Measurements from ENCODE around the gene CTDNEP1.

CTDNEP1 gene

DNA sequence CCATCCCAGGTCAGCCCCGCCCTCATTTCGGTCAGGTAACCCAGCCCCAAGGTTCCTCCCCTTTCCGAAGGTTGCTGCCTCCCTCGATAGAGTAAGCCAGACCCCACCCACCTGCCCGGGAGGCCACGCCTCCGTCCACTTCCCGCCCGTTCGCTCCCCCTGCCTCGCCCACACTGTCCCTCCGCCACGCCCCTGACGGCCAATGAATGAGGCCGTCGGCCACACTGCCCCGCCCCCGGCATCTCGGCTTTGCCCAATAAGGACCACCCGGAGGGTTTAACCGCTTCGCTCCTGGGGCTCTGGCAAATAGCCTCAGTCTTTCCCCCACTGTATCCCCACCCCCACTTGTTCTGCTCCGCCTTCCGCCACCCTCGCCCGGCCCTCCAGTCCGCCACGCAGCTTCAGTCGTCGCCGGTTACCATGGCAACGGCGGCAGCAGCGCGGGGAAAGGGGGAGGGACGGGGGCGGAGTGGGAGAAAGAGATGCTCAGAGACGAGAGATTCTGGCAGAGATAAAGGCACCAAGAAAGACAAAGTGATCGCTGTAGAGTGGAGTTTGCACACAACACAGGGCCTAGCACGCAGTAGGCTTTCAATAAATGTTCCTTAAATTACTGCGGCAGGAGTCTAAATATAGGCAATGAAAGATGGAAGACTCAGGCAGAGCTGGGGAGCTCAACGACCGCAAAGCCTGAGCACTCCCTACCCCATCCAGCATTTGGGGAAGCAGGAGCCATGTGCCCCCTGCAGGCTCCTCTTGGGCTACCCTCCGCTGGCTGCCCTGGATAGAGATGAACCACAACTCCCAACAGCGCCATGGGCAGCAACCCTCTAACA lies 37.0 kb downstream of the CTDNEP1 start:
- peak; percentile 96 to 98 (median 97) for DNase-seq

DNA sequence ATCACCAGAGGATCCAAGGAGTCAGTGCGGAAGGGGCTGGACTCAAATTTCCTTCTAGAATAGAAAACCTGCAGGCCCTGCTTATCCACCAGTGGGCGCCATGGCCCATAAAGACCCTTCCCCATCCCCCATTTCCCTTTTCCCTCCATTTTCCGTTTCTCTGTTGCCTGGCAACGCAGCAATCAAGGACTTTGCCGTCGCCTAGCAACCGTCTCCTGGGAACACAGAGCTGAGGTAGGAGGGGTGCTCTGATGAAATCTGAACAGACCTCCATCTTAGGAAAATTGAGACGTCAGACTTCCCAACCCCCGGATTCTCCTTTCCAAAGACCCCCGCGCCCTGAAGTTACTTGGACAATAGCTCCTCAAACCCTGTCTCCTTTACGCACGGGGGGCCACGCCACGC lies 37.6 kb downstream of the CTDNEP1 start:
- peak in 1 of 4 experiments; percentile 45 for DNase-seq

DNA sequence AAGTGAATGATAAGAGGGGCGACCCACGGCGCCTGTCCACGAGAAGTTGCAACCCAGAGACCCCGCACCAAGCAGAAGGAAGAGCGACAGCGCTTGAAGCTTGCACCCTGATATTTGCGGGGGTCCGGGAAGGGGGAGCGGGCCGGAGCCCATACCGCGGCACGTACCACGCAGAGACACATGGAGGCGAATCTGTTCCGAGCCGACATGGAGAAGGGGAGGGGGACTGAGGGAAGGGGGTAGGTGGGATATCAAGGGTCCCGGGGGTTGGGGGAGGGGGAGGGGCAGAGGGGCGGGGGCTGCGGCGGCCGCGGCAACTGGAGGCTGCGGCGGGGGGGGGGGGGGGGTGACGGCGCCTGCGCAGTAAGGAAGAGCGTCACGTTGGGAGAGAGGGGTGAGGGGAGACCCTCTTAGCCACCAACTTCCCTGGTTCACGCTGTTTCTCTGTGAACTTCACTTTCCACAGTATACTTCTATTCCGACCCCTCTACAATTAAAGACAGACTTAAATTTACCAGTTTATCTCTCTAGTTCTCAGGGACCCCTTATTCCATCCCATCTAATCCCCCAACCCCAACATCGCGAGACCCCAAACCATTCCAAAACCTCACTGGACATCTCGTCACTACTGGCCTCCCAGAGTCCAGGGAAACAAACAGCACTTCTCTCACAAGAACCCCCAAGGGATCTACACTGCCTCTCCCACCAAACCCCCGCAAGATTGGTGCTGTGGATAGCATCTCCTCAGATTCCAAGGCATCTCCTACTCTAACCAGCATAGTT lies 39.9 kb downstream of the CTDNEP1 start:
- DNase-seq, result no peak

DNA sequence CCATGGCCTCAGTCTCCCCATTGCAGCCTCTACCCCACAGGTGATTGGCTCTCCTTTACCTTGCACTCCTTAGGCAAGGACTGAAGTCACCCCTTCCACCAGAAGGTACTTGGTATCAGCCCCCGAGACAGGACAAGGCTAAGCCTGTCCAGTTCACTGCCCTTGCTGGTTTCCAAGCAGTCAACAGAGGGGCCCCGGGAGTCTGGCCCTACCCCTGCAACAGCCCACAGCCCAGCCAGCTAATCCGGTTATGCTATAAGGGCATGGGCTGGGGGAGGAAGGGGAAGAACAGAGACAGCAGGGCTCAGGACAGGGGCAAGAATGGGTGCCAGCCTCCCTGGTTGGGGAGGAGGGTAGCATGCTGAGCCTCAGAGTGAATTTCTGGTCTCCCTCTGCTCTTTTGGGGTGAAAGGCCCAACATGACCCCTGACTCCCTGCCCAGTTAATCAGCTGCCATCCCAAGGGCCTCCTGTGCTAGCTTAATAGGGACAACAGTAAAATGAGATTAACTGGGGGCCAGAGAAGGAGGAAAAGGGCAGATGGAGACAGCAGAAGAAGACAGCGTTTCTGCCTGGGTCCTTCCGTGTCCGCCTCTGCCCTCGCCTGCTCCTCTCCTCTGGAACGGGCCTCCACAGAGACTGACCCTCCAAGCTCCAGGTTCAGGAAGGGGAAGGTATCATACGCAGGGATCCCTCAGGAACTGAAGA lies 42.6 kb downstream of the CTDNEP1 start:
- DNase-seq, result no peak

DNA sequence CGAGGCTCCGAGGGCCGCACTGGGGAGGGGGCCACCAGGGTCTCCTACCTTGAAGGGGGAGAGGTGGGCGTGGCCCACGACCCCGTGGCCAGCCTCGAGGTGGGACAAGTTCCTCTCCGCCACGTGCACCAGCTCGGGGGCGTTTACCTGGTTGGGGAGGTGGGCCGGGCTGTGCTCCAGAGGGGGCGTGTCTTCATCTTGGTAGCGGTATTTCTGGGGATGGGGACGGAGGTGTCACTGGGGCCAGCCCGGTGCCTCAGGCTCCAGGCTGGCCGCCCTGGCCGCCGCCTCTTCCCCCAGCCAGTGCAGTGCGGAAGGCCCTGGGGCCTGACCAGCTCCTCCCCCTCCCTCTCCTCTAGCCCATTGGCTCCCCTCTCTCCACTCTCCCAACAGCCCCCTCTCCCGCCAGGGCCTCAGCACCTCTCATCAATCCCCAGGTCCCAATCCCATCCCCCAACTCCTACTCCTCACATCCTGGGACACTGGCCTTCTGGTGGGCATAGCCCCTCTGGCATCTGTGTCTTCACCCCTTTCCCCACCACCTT lies 43.4 kb downstream of the CTDNEP1 start:
- no peak for DNase-seq

DNA sequence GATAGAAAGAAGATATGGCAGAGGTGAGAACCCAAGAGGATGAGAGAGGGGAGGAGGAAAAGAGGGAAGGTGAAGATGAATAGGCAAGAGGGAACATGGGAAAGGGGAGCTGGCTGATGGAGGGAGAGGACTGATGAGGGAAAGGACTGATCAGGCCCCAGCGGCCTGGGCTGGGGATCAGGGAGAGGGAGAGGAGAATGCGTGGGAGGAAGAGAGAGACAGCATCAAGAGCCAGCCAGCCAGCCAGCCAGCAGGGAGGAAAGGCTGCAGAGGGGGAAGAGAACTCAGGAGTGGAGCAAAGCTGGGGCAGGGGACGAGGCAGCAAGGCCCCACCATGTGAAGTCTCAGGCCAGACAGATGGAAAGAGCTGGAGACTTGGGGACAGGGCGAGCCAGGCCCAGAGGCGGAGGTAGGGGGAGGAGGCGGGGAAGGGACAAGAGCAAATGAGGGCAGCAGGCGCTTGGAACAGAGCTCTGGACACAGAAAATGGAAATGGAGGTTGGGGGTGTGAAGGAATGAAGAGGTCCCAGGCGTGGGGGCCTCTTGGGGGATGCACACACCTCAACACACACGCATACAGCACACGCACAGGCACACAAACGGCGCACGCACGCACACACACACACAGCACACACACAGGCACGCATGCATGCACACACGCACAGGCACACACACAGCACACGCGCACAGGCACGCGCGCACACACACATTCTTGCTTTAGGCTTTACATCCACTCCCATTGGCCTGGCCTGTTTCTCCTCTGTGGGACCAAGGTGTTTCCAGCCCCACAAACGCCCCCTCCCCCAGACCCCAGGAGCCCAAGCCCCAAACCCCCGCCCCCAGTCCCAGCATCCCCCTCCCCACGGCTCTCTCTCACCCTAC lies 44.2 kb downstream of the CTDNEP1 start:
- DNase-seq, result no peak

DNA sequence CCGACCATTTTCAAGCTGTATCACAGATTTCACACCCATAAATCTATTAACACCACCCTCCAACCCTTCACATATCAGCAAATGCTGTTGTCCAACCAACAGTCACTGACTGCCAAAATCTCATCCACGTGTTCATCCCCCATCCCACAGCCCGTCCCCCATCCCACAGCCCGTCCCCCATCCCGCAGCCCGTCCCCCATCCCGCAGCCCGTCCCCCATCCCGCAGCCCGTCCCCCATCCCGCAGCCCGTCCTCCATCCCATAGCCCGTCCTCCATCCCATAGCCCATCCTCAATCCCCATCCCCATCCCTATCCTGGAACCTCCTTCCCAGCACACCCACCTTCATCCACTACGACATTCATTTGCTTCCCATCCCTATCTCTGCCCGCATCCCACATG lies 46.0 kb downstream of the CTDNEP1 start:
- DNase-seq, result no peak

DNA sequence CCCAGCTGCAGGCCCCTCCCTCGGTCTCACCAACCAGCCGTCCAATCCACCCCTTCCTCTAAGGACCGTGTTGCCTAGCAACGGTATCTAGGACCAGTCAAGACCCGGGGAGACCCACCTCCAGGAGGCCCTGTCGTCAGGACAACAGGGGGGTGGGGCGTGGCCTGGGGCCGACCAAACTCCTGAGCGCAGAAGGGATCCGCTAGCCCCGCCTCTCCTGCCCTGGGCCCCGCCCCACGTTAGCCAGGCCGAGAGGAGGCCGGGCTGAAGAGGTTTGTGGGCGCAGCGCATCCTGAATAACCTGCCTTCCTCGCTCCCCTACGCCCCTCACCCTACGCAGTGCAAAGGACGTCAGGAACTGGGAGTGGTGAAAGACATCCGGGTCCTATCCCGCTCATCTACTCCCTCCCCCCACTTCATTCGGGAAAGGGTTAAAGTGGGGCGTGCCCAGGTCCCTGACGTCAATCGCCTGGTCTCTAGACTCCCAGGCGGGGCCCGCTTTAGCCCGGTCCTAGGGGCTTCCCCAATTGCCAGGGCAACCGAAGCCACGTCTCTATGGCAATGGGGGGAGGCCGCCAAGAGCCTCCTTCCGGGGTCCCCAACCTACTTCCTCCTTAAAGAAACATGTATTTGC lies 46.6 kb downstream of the CTDNEP1 start:
- DNase-seq, result peak; percentile 76 to 91 (median 88)

DNA sequence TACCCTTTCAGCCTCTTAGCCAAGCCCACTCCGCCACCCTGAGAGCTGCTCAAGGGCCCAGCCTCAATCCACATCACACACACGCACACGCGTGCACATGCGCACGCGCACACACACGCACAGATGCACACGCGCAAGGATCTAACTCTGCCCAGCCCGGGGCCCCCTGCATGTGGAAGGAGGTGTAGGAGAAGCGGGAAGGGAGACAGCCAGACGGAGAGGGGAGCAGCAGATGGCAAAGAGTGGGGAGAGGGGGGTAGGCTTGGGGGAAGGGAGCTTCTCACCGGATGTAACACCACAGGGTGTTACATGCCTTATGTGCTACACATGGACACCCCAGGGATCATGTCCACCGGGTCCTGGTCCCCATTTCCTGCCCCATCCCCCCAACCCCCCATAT lies 47.2 kb downstream of the CTDNEP1 start:
- no peak for DNase-seq

DNA sequence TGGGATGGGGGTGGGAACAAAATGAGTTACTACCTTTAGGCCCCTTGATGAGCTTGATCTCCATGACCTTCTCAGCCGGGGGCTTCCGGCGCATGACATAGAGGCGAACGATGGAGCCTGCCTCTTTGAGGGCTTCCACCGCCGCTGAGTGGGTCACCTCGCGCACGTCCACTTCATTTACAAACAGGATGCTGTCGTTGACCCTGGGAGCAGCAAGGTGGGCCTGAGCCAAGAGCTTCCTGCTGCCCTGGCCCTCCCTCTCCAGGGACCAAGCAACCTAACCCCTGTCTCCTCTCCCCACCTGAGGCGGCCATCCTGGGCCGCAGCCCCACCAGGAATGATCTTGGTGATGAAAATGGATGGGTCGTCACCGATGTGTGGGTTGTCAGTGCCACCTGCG lies 48.1 kb downstream of the CTDNEP1 start:
- DNase-seq, result no peak

DNA sequence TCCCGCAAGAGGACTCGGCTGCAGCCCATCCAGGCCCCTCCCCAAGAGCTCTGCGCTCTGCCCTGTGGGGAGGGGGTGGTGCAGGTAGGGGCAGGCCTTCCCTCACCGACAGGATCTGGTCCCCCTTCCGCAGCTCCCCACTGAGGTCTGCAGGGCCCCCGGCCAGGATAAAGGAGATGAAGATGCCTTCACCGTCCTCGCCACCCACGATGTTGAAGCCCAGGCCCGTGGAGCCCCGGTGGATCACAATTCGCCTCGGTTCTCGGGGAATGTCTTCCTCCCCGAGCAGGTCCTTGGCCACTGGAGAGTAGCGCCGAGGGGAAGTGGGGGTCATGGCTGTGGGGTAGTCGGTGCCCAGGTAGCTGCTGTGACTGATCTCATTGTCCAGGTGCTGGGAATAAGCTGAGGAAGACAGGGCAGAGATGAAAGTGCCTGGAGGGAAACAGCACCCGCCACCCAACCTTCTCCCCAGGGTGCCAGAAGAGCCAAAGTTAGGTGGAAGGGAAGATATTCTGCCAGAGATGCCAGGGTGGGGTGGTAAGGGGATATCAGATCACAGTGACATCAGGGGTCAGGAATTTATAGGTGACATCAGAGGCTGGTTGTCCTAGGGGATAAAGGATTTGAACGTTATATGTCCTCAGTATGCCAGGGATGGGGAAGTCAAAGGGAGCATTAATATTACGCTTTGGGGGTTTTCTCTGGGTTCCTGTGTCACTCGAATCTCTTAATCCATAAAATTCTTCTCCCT lies 54.7 kb downstream of the CTDNEP1 start:
- no peak for DNase-seq

DNA sequence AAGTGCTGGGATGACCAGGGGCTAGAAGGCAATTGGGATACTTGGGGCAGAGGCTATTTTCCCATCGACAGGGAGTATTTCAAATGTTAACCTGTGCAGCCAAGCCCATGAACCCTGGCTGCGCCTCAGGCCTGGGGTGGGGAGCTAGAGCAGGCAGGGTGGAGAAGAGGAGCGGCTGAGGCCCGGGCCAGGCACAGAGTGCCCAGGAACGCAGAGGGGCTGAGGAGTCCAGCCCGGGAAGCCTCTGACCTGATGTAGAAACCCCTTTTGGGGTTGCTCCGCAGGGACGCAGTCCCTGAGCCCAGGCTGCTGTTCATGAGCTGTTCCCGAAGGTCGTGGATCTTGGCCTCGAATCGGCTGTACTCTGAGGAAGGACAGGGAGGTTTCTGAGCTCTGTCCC lies 55.6 kb downstream of the CTDNEP1 start:
- DNase-seq, result no peak
